H1 (cell line): ENCODE results near the gene VAMP2.

Source experiments
- CTCF ChIP-seq, 3 experiments: IDR thresholded peaks; 1 replicate in 2 of 3; 2 replicates in 1 of 3; pipeline versions ENCODE4 v1.5.1 to v1.6.1; 2011; ENCODE audit warnings: low read length in 3 of 3, mild to moderate bottlenecking in 3 of 3, inconsistent platforms in 2 of 3, low read depth in 1 of 3, moderate library complexity in 1 of 3; ENCODE audit not compliant: insufficient read depth in 1 of 3; ENCODE audit errors: control extremely low read depth in 1 of 3
- GABPA ChIP-seq: IDR thresholded peaks from 2 replicates; pipeline ENCODE4 v1.6.1; 2011; ENCODE audit warnings: mild to moderate bottlenecking, low read length, moderate library complexity, borderline replicate concordance; ENCODE audit not compliant: insufficient read depth
- MAFK ChIP-seq: IDR thresholded peaks from 2 replicates; pipeline ENCODE4 v1.6.1; 2012; ENCODE audit warnings: low read depth, mild to moderate bottlenecking, improper control_type of control experiment, low read length
- MAX ChIP-seq: IDR thresholded peaks from 2 replicates; pipeline ENCODE4 v1.6.1; 2012; ENCODE audit warnings: inconsistent platforms
- SIRT6 ChIP-seq: IDR thresholded peaks from one replicate; pipeline ENCODE4 v1.7.1; 2012; ENCODE audit warnings: low read length, inconsistent platforms

GRCh38 chr17:8137645-8138373 is 24.9 kb downstream of the VAMP2 start:
- TF ChIP-seq CTCF (IDR thresholded peaks at IDR 0.05; ENCODE audit: control extremely low read depth in 1 of 3, insufficient read depth in 1 of 3, low read depth in 1 of 3, low read length in 3 of 3) = no peak
- no peak for TF ChIP-seq SIRT6
- no peak for TF ChIP-seq GABPA
- no peak for TF ChIP-seq MAFK
- no peak for TF ChIP-seq MAX
